IMR-90 (cell line): ENCODE data around the gene ERCC5. TPM values are rescaled to one million over a fixed set of nuclear protein-coding genes. Genes with fewer than 3 reads are reported as not detected.
A peak's percentile ranks its signal among the peaks of the same experiment; 100 is the strongest.

Source experiments
- ATAC-seq: fragments of 200-7000 bp; cut with Tn5 transposase; 2 replicates; pipeline ENCODE4 v1.9.1; 2020; ENCODE audit warnings: low read depth, mild to moderate bottlenecking, moderate library complexity
- BruUV-seq: library from RNA; stranded (reverse); fragments of 400-500 nt; replicated peaks from 2 replicates; lab custom pipeline; 2021; lab: Mats Ljungman, UMichigan
- CTCF ChIA-PET: fragments of 300-600 bp; formaldehyde crosslinking; extraction: SDS; loops from one replicate; lab custom pipeline; 2021; ENCODE audit warnings: antibody characterized with exemption; lab: Yijun Ruan, JAX
- POLR2A ChIA-PET: fragments of 300-600 bp; sonication (Branson Sonifier 250); formaldehyde crosslinking; loops from one replicate; lab custom pipeline; 2022; ENCODE audit warnings: antibody characterized with exemption; ENCODE audit not compliant: unreplicated experiment; lab: Charles Lee
- DNase-seq: peaks from one replicate; pipeline ENCODE4 v3.0.0; 2013
- H2AFZ ChIP-seq: replicated peaks from 2 replicates; pipeline ENCODE3; 2013; ENCODE audit warnings: low read length, mild to moderate bottlenecking; ENCODE audit not compliant: poor library complexity
- H2AK5ac ChIP-seq: 2 replicates; pipeline ENCODE4 v1.6.1; 2013; ENCODE audit warnings: low read depth, low read length, inconsistent platforms
- H2AK9ac ChIP-seq: replicated peaks from 2 replicates; pipeline ENCODE3; 2013; ENCODE audit warnings: mild to moderate bottlenecking, low read depth, low read length, moderate library complexity; ENCODE audit not compliant: poor library complexity
- H2BK120ac ChIP-seq: 2 replicates; pipeline ENCODE4 v1.6.1; 2013; ENCODE audit warnings: low read depth, low read length, inconsistent platforms
- H2BK15ac ChIP-seq: 3 replicates; pipeline ENCODE4 v1.6.1; 2013; ENCODE audit warnings: low read depth, low read length, inconsistent platforms
- H2BK20ac ChIP-seq: 2 replicates; pipeline ENCODE4 v1.6.1; 2013; ENCODE audit warnings: low read depth, mild to moderate bottlenecking, inconsistent platforms, low read length, moderate library complexity
- H2BK5ac ChIP-seq: 2 replicates; pipeline ENCODE4 v1.6.1; 2013; ENCODE audit warnings: mild to moderate bottlenecking, low read depth, low read length, inconsistent platforms; ENCODE audit not compliant: poor library complexity, severe bottlenecking
- H3K14ac ChIP-seq: replicated peaks from 2 replicates; pipeline ENCODE4 v1.6.1; 2013; ENCODE audit warnings: low read depth, low read length, inconsistent platforms
- H3K18ac ChIP-seq: 2 replicates; pipeline ENCODE4 v1.6.1; 2013; ENCODE audit warnings: low read depth, low read length, control low read depth
- H3K23ac ChIP-seq: 2 replicates; pipeline ENCODE4 v1.6.1; 2013; ENCODE audit warnings: low read depth, low read length, inconsistent platforms
- H3K27ac ChIP-seq: 2 replicates; pipeline ENCODE4 v1.5.1; 2013; ENCODE audit warnings: mild to moderate bottlenecking, control low read depth, low read length; ENCODE audit not compliant: insufficient read depth
- H3K27me3 ChIP-seq: 2 replicates; pipeline ENCODE4 v1.6.1; 2013; ENCODE audit warnings: low read length; ENCODE audit not compliant: control insufficient read depth, insufficient read depth
- H3K36me3 ChIP-seq: 2 replicates; pipeline ENCODE4 v1.6.1; 2013; ENCODE audit warnings: low read length, mixed read lengths; ENCODE audit not compliant: control insufficient read depth, insufficient read depth
- H3K4ac ChIP-seq: 2 replicates; pipeline ENCODE4 v1.6.1; 2013; ENCODE audit warnings: low read depth, low read length, inconsistent platforms
- H3K4me1 ChIP-seq: 2 replicates; pipeline ENCODE4 v1.6.1; 2013; ENCODE audit warnings: low read length, mixed read lengths; ENCODE audit not compliant: control insufficient read depth, insufficient read depth
- H3K4me2 ChIP-seq: 2 replicates; pipeline ENCODE4 v1.6.1; 2013; ENCODE audit warnings: low read depth, mild to moderate bottlenecking, control low read depth, low read length, moderate library complexity
- H3K4me3 ChIP-seq: 2 replicates; pipeline ENCODE4 v1.5.1; 2013; ENCODE audit warnings: low read depth, mild to moderate bottlenecking, control low read depth, low read length, moderate library complexity; ENCODE audit not compliant: insufficient read depth
- H3K56ac ChIP-seq: 2 replicates; pipeline ENCODE4 v1.6.1; 2013; ENCODE audit warnings: low read length, inconsistent platforms; ENCODE audit not compliant: insufficient read depth; ENCODE audit errors: extremely low read depth
- H3K79me1 ChIP-seq, 2 experiments: 2 replicates each; pipeline ENCODE4 v1.6.1; 2013; ENCODE audit warnings: low read length in 2 of 2, inconsistent platforms in 1 of 2, low read depth in 1 of 2
- H3K9ac ChIP-seq: 2 replicates; pipeline ENCODE4 v1.6.1; 2013; ENCODE audit warnings: low read depth, low read length, control low read depth
- H3K9me1 ChIP-seq: 2 replicates; pipeline ENCODE4 v1.6.1; 2013; ENCODE audit warnings: low read length, inconsistent platforms; ENCODE audit not compliant: insufficient read depth
- H3K9me3 ChIP-seq: 2 replicates; pipeline ENCODE4 v1.6.1; 2013; ENCODE audit warnings: low read length; ENCODE audit not compliant: control insufficient read depth, insufficient read depth
- H4K20me1 ChIP-seq: 2 replicates; pipeline ENCODE4 v1.6.1; 2013; ENCODE audit warnings: low read length, inconsistent platforms; ENCODE audit not compliant: insufficient read depth
- H4K5ac ChIP-seq: 2 replicates; pipeline ENCODE4 v1.6.1; 2013; ENCODE audit warnings: mild to moderate bottlenecking, low read depth, low read length, control low read depth
- H4K8ac ChIP-seq, 2 experiments: 2 replicates each; pipeline ENCODE4 v1.6.1; 2013; ENCODE audit warnings: low read depth in 2 of 2, low read length in 2 of 2, control low read depth in 1 of 2, inconsistent platforms in 1 of 2
- H4K91ac ChIP-seq: 2 replicates; pipeline ENCODE4 v1.6.1; 2013; ENCODE audit warnings: low read depth, low read length, inconsistent platforms; ENCODE audit not compliant: insufficient read depth
- CHD1 ChIP-seq: IDR thresholded peaks from 2 replicates; pipeline ENCODE4 v1.6.1; 2012; ENCODE audit warnings: low read depth, low read length, improper control_type of control experiment
- FOS ChIP-seq: fragments of 150-350 bp; IDR thresholded peaks from 2 replicates; pipeline ENCODE4 v1.6.1; 2016; ENCODE audit warnings: low read depth, low read length
- MAZ ChIP-seq: IDR thresholded peaks from 2 replicates; pipeline ENCODE4 v1.6.1; 2012; ENCODE audit warnings: low read depth, mild to moderate bottlenecking, low read length, improper control_type of control experiment, moderate library complexity, borderline replicate concordance
- MXI1 ChIP-seq: IDR thresholded peaks from 2 replicates; pipeline ENCODE4 v1.6.1; 2012; ENCODE audit warnings: low read depth, mild to moderate bottlenecking, low read length, moderate library complexity, borderline replicate concordance
- NFE2L2 ChIP-seq: fragments of 150-350 bp; IDR thresholded peaks from 2 replicates; pipeline ENCODE4 v1.6.1; 2016; ENCODE audit warnings: low read depth, mild to moderate bottlenecking, low read length
- RAD21 ChIP-seq: IDR thresholded peaks from 2 replicates; pipeline ENCODE4 v1.6.1; 2012; ENCODE audit warnings: low read length, improper control_type of control experiment
- RFX5 ChIP-seq: IDR thresholded peaks from 2 replicates; pipeline ENCODE4 v1.8.0; 2012; ENCODE audit warnings: low read depth, mild to moderate bottlenecking, low read length, moderate library complexity
- WGBS, 2 experiments: methylation state at CpG; one replicate each; pipeline versions ENCODE4 v1.1.5 to v1.1.7; 2013; ENCODE audit warnings: missing lambda C conversion rate in 2 of 2; ENCODE audit not compliant: insufficient read length in 1 of 2; ENCODE audit errors: extremely low coverage in 2 of 2; 5-methylcytosine and 5-hydroxymethylcytosine counted together
- dilution Hi-C: fragments of 300-500 bp; cut with HindIII; formaldehyde crosslinking; loops from one replicate; pipeline ENCODE4 v1.14.3; 2018; ENCODE audit warnings: low sequenced_read_pairs; ENCODE audit not compliant: unreplicated experiment
- in situ Hi-C: fragments of 300-500 bp; cut with MboI; formaldehyde crosslinking; loops from 3 replicates; pipeline ENCODE4 v1.14.3; 2019; ENCODE audit warnings: low sequenced_read_pairs, inconsistent platforms, mixed read lengths
- intact Hi-C: fragments of 100-400 bp; cut with micrococcal nuclease; formaldehyde crosslinking; loops from 2 replicates; pipeline ENCODE4 v1.10.0; 2022
- polyA plus RNA-seq, 3 experiments: library from polyadenylated mRNA; depleted of rRNA; stranded (reverse); fragments of >200 nt; gene quantifications; 2 replicates each; pipeline ENCODE4 v1.2.3, GENCODE V29; 2012; ENCODE audit warnings: low replicate concordance in 1 of 3
- total RNA-seq: library from RNA; depleted of rRNA; stranded (reverse); fragments of >200 nt; gene quantifications from 2 replicates; pipeline ENCODE4 v1.2.3, GENCODE V29; 2012
- TF ChIP-seq, protein P1 (sequence below): fragments of 150-350 bp; IDR thresholded peaks from 2 replicates; pipeline ENCODE4 v1.6.1; 2017; ENCODE audit warnings: mild to moderate bottlenecking, antibody characterized with exemption, low read length, low read depth
- TF ChIP-seq, protein P2 (sequence below): conservative IDR thresholded peaks from 2 replicates; pipeline ENCODE4 v1.5.1; 2012; ENCODE audit warnings: mild to moderate bottlenecking, low read depth, low read length, improper control_type of control experiment

Gene ERCC5
- total and polyA plus RNA-seq, 2 of the 4 experiments (the other 2 are of a cell fraction), result 29.7 to 34.4 TPM

DNA sequence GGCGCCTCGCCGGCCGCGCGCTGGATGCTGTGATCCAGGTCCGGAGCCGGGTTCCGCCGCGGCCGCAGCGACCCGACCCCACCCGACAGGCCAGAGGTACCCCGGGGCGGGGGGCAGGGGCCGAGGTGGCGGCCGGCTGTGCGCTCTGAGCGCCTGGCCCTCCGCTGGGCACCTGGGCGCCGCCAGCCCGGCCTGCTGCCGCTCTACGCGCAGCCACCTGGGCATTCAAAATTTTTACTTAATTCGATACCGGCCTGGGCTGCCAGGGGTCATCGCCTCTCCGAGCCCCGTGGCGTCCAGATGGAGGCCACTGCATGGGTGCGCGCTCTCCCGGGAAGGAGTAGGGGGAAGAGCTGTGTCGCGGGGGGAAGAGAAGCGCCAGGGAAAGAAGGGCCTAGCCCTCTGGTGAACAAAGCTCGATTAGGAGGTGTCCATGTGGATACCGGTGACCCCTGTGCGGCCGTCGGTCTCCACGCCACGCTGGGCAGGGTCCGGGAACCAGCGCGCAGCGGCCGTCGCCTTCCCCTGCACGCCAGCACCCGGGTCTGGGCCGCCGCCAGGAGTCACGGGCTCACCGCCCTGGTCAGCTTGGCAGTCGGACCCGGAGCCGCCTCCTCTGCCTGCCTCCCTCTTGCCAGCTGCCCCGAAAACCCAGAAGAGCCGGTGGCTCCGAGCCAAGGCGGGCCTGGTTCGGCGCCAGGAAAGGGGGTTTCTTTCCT is 46.2 kb upstream of the ERCC5 start:
- intact Hi-C loops, result loop anchor here (1.0 to 2.0 kb wide), 3 partner anchors 47 to 219 kb away; partner anchors contain the start of genes ERCC5 and TPP2
- Histone ChIP-seq H3K56ac (peak overlapping the region; percentile 73; the same call in 1 of the 2 replicates), H3K27ac (peak overlapping the region; percentile 68), H3K9me3 (no peaks in the 10 kb centered on the region), H2AFZ (peak overlapping the region; percentile 100), H3K23ac (peak overlapping the region; percentile 87; the same call in 1 of the 2 replicates), H3K9ac (peak overlapping the region; percentile 75), H4K5ac (peak overlapping the region; percentile 86), H3K4ac (peak overlapping the region; percentile 91), H3K79me1 (peaks cover 28 to 43% of the 10 kb centered on the region in 2 experiments), H2AK5ac (0 out of 2 replicates have a peak overlapping the region, but pooled peaks have one; percentile 39), H3K27me3 (no peaks in the 10 kb centered on the region), H3K9me1 (0 out of 2 replicates have a peak, but pooled peaks cover 6% of the 10 kb centered on the region), H3K36me3 (0 out of 2 replicates have a peak, but pooled peaks cover 1% of the 10 kb centered on the region), H4K20me1 (no peaks in the 10 kb centered on the region), H3K14ac (peak overlapping the region; percentile 88), H4K8ac (peak overlapping the region; percentile 51 to 92), H3K18ac (peak overlapping the region; percentile 22; the same call in 1 of the 2 replicates), H2BK5ac (peak overlapping the region; percentile 77), H2AK9ac (peak overlapping the region; percentile 98), H2BK15ac (peak overlapping the region; percentile 60; the same call in 1 of the 3 replicates), H3K4me3 (peak overlapping the region; percentile 84), H2BK120ac (peak overlapping the region; percentile 52; the same call in 1 of the 2 replicates), H4K91ac (peak overlapping the region; percentile 83), H3K4me1 (0 out of 2 replicates have a peak, but pooled peaks cover 3% of the 10 kb centered on the region), H2BK20ac (no peak overlapping the region), H3K4me2 (peak overlapping the region; percentile 93)
- peak; percentile 22 for ATAC-seq
- peak; percentile 5 for DNase-seq
- BruUV-seq, result no TSS peak
- ChIA-PET CTCF (interaction anchor here (0.7 to 2.1 kb wide), 2 partner anchors 25 to 45 kb away, joined by 3 to 6 read pairs; no protein-coding TSS in a partner anchor), POLR2A (interaction anchor here (0.6 kb wide), 1 partner anchor 46 kb away, joined by 3 read pairs; no protein-coding TSS in a partner anchor)
- dilution Hi-C loops, result no loop called here
- 3% methylated on average over 13 of the region's 69 CpGs; no CpG with 5 or more reads in 1 of the 2 experiments for WGBS, 2 experiments
- in situ Hi-C loops, result no loop called here
- TF ChIP-seq RAD21, result no peak
- no peak for TF ChIP-seq CHD1
- no peak for TF ChIP-seq NFE2L2
- TF ChIP-seq MXI1, result no peak
- TF ChIP-seq RFX5, result no peak
- TF ChIP-seq MAZ, result no peak
- TF ChIP-seq, protein P1, sequence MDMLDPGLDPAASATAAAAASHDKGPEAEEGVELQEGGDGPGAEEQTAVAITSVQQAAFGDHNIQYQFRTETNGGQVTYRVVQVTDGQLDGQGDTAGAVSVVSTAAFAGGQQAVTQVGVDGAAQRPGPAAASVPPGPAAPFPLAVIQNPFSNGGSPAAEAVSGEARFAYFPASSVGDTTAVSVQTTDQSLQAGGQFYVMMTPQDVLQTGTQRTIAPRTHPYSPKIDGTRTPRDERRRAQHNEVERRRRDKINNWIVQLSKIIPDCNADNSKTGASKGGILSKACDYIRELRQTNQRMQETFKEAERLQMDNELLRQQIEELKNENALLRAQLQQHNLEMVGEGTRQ, result no peak
- TF ChIP-seq FOS, result no peak
- TF ChIP-seq, protein P2, sequence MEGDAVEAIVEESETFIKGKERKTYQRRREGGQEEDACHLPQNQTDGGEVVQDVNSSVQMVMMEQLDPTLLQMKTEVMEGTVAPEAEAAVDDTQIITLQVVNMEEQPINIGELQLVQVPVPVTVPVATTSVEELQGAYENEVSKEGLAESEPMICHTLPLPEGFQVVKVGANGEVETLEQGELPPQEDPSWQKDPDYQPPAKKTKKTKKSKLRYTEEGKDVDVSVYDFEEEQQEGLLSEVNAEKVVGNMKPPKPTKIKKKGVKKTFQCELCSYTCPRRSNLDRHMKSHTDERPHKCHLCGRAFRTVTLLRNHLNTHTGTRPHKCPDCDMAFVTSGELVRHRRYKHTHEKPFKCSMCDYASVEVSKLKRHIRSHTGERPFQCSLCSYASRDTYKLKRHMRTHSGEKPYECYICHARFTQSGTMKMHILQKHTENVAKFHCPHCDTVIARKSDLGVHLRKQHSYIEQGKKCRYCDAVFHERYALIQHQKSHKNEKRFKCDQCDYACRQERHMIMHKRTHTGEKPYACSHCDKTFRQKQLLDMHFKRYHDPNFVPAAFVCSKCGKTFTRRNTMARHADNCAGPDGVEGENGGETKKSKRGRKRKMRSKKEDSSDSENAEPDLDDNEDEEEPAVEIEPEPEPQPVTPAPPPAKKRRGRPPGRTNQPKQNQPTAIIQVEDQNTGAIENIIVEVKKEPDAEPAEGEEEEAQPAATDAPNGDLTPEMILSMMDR, result no peak
